T-helper 9 cell (primary cell): Measurements from ENCODE around the gene COA5.

Experiments used
- DNase-seq: peaks from one replicate; pipeline ENCODE4 v3.0.0-alpha.2; 2020

Gene COA5

GRCh38 chr2:98571121-98571701, 37.1 kb downstream of the COA5 start:
- no peak for DNase-seq

GRCh38 chr2:98570356-98570755, 38.0 kb downstream of the COA5 start:
- DNase-seq, result no peak

GRCh38 chr2:98569915-98570314, 38.4 kb downstream of the COA5 start:
- DNase-seq, result no peak

- peak; percentile 76 for DNase-seq
Measured at GRCh38 chr2:98569197-98569793, 39.0 kb downstream of the COA5 start.

GRCh38 chr2:98568161-98568956, 40.0 kb downstream of the COA5 start:
- no peak for DNase-seq

GRCh38 chr2:98565941-98566340, 42.4 kb downstream of the COA5 start:
- no peak for DNase-seq

GRCh38 chr2:98565286-98565860, 42.9 kb downstream of the COA5 start:
- DNase-seq, result no peak

GRCh38 chr2:98564541-98565132, 43.7 kb downstream of the COA5 start:
- no peak for DNase-seq

GRCh38 chr2:98563394-98563793, 44.9 kb downstream of the COA5 start:
- DNase-seq, result no peak

- no peak for DNase-seq
Measured at GRCh38 chr2:98561902-98562695, 46.2 kb downstream of the COA5 start.

GRCh38 chr2:98561018-98561417, 47.3 kb downstream of the COA5 start:
- DNase-seq, result no peak

GRCh38 chr2:98560256-98560771, 48.0 kb downstream of the COA5 start:
- DNase-seq, result no peak

GRCh38 chr2:98559581-98559980, 48.7 kb downstream of the COA5 start:
- DNase-seq, result no peak

GRCh38 chr2:98558852-98559530, 49.3 kb downstream of the COA5 start:
- no peak for DNase-seq

- DNase-seq, result no peak
Measured at GRCh38 chr2:98556344-98557033, 51.8 kb downstream of the COA5 start.

- DNase-seq, result no peak
Measured at GRCh38 chr2:98555696-98556095, 52.6 kb downstream of the COA5 start.

GRCh38 chr2:98554116-98554861, 54.0 kb downstream of the COA5 start:
- DNase-seq, result no peak

- DNase-seq, result no peak
Measured at GRCh38 chr2:98552499-98553179, 55.7 kb downstream of the COA5 start.

- no peak for DNase-seq
Measured at GRCh38 chr2:98551316-98551715, 57.0 kb downstream of the COA5 start.

GRCh38 chr2:98550165-98550564, 58.1 kb downstream of the COA5 start:
- DNase-seq, result no peak
